Measurements from ENCODE around the gene ALDH3B2.
"Not testable (repeated sequence)": the region's sequence is repeated elsewhere in the genome, so short reads cannot be mapped to it uniquely, and the experiment has no call there.

The ALDH3B2 gene

GRCh38 chr11:67663532-67664212, 10.8 kb downstream of the ALDH3B2 start:
- no peak for DNase-seq (ENCODE audit: insufficient read length, low spot score)
- no peak for FAIRE-seq

GRCh38 chr11:67662835-67663531, 11.4 kb downstream of the ALDH3B2 start:
- no peak for DNase-seq (ENCODE audit: insufficient read length, low spot score)
- no peak for FAIRE-seq

GRCh38 chr11:67662142-67662834, 12.1 kb downstream of the ALDH3B2 start:
- DNase-seq (ENCODE audit: insufficient read length, low spot score) (no peak), FAIRE-seq (peak; percentile 40)

- not testable (repeated sequence) for DNase-seq (ENCODE audit: insufficient read length, low spot score); FAIRE-seq
These were observed 13.7 kb downstream of the ALDH3B2 start for GRCh38 chr11:67660752-67661151.

- FAIRE-seq; DNase-seq (ENCODE audit: insufficient read length, low spot score): not testable (repeated sequence)
These were observed 14.7 kb downstream of the ALDH3B2 start for GRCh38 chr11:67659651-67660165.

GRCh38 chr11:67657300-67657699, 17.1 kb downstream of the ALDH3B2 start:
- FAIRE-seq (no peak), DNase-seq (ENCODE audit: insufficient read length, low spot score) (no peak)

- no peak for FAIRE-seq
- no peak for DNase-seq (ENCODE audit: insufficient read length, low spot score)
These were observed 18.0 kb downstream of the ALDH3B2 start for GRCh38 chr11:67656278-67656922.

- DNase-seq (ENCODE audit: insufficient read length, low spot score), result no peak
- FAIRE-seq, result no peak
These were observed 20.2 kb downstream of the ALDH3B2 start for GRCh38 chr11:67654225-67654624.

- DNase-seq (ENCODE audit: insufficient read length, low spot score) (no peak), FAIRE-seq (no peak)
These were observed 21.2 kb downstream of the ALDH3B2 start for GRCh38 chr11:67652965-67653845.

- no peak for DNase-seq (ENCODE audit: insufficient read length, low spot score)
- no peak for FAIRE-seq
These were observed 22.2 kb downstream of the ALDH3B2 start for GRCh38 chr11:67651976-67652781.

- FAIRE-seq (peak; percentile 100), DNase-seq (ENCODE audit: insufficient read length, low spot score) (no peak)
These were observed 24.6 kb downstream of the ALDH3B2 start for GRCh38 chr11:67649634-67650510.

- no peak for FAIRE-seq
- DNase-seq (ENCODE audit: insufficient read length, low spot score), result no peak
These were observed 25.4 kb downstream of the ALDH3B2 start for GRCh38 chr11:67648796-67649613.

- peak; percentile 23 for FAIRE-seq
- no peak for DNase-seq (ENCODE audit: insufficient read length, low spot score)
These were observed 26.2 kb downstream of the ALDH3B2 start for GRCh38 chr11:67648140-67648795.

GRCh38 chr11:67647471-67647870, 27.0 kb downstream of the ALDH3B2 start:
- no peak for DNase-seq (ENCODE audit: insufficient read length, low spot score)
- no peak for FAIRE-seq

- DNase-seq (ENCODE audit: insufficient read length, low spot score) (no peak), FAIRE-seq (peak; percentile 70)
These were observed 27.7 kb downstream of the ALDH3B2 start for GRCh38 chr11:67646535-67647336.
